ENCODE results near the gene MOSPD3.
A peak's percentile ranks its signal among the peaks of the same experiment; 100 is the strongest.
"Not testable (repeated sequence)": the region's sequence is repeated elsewhere in the genome, so short reads cannot be mapped to it uniquely, and the experiment has no call there.

Gene MOSPD3

DNA sequence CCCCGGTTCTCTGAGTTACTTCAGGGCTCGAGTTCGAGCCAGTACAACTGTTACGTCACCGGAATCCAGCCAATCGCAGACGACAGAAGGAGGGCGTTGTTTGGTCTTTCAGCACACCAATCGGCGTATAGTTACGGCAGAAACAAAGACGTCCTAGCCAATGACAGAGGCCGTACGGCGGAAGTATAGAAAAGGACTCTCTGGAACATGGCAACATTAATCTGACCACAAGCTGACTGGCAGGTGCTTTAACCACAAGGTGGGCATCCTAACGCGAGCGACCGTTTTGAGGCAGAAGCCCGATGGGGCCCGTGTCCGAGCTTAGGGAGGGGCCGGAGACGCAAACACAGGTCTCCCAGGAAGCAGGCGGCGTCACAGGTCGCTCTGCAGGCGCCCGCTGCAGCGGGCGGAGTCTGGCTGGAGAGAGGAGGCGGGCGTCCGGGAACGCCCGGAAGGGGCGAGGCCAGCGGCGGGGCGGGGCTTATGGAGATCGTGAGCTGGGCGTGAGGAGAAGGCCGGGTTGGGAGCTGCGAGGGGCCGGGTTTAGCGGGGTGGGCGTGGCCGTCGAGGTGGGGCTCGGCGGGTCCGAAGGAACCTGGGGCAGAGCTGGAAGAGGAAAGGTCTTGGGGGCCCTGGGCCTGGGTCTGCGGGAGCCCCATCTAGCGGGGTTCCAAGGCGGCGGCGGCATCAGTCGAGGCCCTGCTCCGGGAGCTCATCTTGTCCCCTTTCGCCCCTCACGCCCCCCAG lies at the start of gene MOSPD3:
Gene MOSPD3, plus strand, starts transcription at position 558 of the 747 bp plus-strand sequence. CDS start 252 bp downstream, outside the sequence.
- DNase-seq = peak; percentile 98

- DNase-seq = no peak
Measured at GRCh38 chr7:100563100-100563564, 49.2 kb upstream of the MOSPD3 start.

- DNase-seq = peak; percentile 74
Measured at GRCh38 chr7:100563809-100564400, 48.4 kb upstream of the MOSPD3 start.

DNA sequence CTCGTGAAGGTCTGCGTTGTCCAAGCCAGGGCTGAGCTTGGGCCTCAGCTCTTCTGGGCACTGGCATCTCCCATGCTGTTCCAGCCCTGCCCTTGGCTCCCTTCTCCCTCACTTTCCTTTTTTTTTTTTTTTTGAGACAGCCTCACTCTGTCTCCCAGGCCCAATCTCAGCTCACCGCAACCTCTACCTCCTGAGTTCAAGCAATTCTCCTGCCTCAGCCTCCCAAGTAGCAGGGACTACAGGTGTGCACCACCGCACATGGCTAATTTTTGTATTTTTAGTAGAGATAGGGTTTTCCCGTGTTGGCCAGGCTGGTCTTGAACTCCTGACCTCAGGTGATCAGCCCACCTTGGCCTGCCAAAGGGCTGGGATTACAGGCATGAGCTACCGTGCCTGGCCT lies 47.9 kb upstream of the MOSPD3 start:
- not testable (repeated sequence) for DNase-seq

DNA sequence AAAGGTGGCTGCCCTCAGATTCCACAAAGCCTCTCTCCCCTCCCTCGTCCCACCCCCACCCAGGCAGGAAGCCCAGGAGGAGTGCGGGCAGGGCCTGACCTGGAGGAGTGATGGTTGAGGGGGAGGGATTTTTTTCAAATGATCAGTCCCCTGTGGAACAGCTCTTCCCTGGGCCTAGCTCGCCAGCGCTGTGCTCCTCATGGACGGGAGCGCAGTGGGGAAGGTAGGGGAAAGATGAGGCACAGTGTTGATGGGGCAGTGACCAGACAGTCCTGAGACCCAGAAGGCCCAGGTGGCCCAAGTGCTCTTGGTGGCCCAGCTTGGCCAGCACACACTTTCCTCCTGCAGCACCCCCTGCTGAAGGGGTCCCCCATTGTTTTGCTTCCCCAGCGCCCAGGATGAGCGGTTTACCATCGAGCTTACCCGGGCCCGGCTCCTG lies 47.2 kb upstream of the MOSPD3 start:
- no peak for DNase-seq

- DNase-seq = no peak
Measured at GRCh38 chr7:100566018-100566531, 46.3 kb upstream of the MOSPD3 start.

DNA sequence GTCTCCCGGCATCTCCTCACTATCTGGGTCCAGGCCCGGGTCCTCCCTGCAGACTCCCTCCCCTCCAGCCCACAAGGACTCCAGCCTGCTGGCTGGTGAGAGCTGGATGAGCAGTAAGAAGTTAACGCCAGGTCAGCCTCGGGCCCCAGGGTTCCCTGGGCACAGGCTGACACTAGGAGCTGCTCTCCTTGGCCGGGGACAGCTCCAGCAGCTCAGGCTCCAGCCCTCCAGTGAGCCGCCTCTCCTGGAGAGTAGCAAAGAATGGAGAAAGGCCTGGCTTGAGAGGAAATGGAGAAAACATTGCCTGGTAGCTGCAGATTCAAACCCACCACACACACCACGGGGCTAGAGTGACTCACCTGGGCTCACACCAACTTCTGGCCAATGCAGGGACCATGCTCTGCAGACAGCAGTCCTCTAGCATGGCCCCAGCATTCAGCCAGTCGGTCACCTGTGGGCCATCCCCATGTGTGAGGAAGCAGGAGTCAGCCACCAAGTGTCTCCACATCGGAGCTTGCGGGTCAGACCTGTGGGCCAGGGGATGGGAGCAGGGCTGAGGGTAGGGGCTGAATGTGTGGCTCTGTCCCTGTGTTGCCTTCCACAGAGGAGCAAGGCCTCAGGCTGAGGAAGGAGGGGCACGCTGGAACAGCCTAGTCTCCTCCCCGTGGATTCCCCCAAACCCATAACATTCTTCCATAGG lies 45.2 kb upstream of the MOSPD3 start:
- no peak for DNase-seq

DNA sequence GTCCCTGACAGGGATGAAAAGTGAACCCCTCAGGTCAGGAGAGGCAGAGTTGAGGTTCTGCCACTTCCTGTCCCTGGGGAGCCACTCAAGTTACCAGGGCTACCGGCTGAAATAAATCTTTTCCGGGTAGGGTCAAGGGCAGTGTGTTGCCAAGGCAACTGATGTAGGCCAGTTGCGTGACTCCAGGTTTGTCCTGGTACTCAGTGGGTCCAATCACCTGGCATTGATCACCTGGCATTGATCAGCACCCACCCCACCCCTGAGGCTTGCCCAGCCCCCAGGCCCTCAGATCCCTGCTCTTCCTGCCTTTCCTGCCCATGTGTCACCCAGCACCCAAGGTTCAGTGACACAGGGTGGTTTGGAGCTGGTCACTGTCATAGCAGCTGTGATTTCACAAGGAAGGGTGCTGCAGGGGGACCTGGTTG lies 44.6 kb upstream of the MOSPD3 start:
- no peak for DNase-seq

DNA sequence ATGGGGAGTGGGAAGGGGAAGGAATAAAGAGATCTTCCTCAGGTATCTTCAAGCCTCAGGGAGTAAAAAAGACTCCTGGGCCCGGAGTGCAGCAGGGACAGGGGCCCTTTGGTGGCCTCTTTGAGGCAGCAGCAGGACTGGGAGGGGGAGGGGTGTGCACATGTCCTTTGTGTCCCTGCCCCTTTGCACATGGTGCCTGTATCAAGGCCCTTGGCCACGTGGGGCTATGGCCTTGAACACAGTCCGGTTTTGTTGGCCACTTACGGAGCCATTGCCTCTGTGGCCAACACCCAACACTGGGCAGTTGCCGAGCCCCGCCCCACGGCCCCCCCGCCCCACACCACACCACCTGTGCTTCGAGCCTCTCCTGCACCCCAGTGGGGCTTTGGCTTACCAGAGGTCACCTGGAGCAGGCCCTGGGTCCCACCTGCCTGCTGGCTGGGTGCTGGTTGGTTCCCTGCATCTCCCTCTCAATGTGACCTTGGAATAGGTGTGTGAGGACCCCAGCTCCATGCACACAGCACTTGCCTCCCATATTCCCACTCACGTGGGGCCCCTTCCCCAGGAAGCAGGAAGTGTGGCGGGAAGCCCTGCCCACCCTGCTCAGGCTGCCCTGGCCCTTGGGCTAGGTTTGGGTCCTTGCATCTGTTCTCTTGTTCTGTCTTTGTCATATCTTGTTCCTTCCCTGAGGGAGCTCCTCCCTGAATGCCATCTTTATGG lies 44.0 kb upstream of the MOSPD3 start:
- no peak for DNase-seq

- DNase-seq = peak; percentile 48
Measured at GRCh38 chr7:100568896-100569844, 43.2 kb upstream of the MOSPD3 start.

- DNase-seq = no peak
Measured at GRCh38 chr7:100570954-100571828, 41.1 kb upstream of the MOSPD3 start.

GRCh38 chr7:100571829-100572116 lies 40.6 kb upstream of the MOSPD3 start:
- DNase-seq = no peak

GRCh38 chr7:100572281-100572948 lies 39.9 kb upstream of the MOSPD3 start:
- no peak for DNase-seq

GRCh38 chr7:100572949-100573675 lies 39.2 kb upstream of the MOSPD3 start:
- no peak for DNase-seq

- no peak for DNase-seq
Measured at GRCh38 chr7:100573691-100574361, 38.5 kb upstream of the MOSPD3 start, which contains the start of gene SAP25. TSS of gene SAP25 (minus strand) at chr7:100573900. CDS start at chr7:100573742, 158 bp downstream.

GRCh38 chr7:100574362-100575205 lies 37.8 kb upstream of the MOSPD3 start:
- DNase-seq = no peak

GRCh38 chr7:100575206-100575631 lies 37.1 kb upstream of the MOSPD3 start:
- no peak for DNase-seq
